GM12872 (cell line): Measurements from ENCODE around the gene ASPRV1.

Experiments
- TF ChIP-seq, protein P1 (sequence below): IDR thresholded peaks from 3 replicates; pipeline ENCODE4 v1.5.1; 2011; ENCODE audit warnings: low read depth, mild to moderate bottlenecking, low read length, moderate library complexity; ENCODE audit not compliant: insufficient read depth

Gene ASPRV1

DNA sequence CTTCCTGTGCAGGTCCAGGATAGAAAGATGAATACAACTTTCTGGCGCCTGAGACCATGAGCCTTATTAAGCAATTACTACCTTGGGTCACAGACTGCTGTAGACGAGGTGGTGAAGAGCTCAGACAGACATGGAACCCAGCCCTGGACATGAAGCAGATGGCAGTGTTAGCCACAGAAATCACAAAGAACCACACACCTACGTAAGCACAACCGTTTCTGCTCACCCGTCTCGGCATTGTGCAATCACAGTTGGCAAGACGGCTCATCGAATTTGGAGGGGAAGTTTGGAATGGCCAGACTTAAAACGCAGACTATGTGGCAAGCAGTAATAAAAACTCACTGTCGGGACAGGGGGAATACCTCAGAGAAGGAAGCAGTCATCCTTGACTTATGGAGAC is 24.3 kb upstream of the ASPRV1 start:
- TF ChIP-seq, protein P1, sequence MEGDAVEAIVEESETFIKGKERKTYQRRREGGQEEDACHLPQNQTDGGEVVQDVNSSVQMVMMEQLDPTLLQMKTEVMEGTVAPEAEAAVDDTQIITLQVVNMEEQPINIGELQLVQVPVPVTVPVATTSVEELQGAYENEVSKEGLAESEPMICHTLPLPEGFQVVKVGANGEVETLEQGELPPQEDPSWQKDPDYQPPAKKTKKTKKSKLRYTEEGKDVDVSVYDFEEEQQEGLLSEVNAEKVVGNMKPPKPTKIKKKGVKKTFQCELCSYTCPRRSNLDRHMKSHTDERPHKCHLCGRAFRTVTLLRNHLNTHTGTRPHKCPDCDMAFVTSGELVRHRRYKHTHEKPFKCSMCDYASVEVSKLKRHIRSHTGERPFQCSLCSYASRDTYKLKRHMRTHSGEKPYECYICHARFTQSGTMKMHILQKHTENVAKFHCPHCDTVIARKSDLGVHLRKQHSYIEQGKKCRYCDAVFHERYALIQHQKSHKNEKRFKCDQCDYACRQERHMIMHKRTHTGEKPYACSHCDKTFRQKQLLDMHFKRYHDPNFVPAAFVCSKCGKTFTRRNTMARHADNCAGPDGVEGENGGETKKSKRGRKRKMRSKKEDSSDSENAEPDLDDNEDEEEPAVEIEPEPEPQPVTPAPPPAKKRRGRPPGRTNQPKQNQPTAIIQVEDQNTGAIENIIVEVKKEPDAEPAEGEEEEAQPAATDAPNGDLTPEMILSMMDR, result no peak

DNA sequence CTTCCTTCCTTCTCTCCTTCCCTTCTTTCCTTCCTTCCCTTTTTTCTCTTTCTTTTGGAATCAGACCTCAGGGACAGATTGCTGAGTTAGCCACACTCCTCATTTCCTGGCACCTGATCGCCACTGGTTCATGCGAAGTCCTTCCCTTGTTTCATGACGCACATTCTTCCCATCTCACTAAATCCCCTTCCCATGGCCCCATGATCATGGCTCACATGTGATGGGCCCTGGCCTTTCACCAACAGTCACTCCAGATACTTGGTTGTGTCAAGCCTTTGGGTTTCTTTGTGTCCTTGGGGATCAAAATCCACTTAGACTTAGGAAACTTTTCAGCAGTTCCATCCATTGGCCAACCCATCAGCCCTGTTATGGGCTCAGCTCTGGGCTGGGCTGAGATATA is 23.8 kb upstream of the ASPRV1 start:
- TF ChIP-seq, protein P1, result no peak

DNA sequence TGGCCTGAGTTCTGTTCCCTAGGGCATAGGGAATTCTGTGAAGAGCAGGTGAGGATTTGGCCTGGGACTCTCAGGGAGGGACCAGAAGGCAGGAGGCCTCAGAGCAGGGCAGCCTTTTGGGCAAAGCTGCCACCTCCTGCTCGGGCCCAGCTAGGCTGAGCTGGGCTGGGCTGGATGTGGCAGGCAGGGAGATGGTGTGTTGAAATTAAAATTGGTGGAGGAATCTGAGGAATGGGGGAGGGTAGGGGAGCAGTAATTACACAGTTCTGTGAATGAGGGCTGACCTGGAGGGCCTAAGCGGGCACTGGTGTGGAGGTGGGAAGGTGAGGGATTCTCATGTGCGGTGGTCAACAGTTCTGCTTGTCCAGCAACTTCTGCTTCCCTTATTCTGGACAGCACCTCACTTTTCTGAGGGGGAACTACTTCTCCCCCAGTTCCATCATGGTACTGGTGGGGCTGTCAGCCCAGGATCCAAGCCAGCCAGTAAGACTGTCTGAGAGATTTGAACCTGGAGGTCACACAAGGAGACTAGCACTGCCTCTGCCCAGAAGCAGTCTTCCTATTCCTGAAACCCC is 22.0 kb upstream of the ASPRV1 start:
- TF ChIP-seq, protein P1, result no peak

DNA sequence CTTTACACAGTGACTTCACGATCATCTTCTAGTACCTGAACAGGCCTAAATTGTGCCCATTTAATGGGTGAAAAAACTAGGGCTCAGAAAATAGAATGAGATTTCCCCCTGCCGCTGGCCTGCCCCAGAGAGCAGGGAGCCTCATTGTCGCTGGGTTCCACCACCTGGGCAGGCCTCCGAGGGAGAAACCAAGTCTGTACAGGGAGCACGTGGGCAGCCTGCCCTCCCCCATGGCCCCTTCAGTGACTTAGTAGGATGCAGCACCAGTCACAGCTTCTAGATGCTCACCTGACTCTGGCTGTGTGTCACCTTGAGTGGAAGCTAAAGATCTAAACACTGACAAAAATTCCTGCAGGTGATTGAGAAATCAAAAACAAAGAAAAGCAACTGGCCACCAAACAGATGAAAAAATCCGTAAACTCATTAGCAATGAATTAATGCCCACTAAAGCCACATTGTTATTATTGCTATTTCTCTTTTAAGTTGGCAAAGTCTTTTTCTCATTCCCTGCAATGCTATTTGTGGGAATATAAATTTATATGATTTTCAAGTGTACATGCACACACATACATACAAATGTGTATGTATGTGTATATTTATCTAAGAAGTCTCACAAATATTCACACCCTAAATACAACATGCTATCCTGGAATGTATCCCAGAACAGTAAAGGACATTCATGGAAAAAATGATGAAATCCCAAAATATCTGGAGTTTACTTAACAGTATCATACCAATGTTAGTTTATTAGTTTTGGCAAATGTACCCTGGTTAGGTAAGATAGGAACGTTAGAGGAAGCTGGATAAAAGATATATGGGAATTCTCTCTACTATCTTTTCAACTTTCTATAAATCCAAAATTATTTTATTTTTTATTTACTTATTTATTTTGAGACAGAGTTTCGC is 18.7 kb upstream of the ASPRV1 start:
- TF ChIP-seq, protein P1, result no peak

DNA sequence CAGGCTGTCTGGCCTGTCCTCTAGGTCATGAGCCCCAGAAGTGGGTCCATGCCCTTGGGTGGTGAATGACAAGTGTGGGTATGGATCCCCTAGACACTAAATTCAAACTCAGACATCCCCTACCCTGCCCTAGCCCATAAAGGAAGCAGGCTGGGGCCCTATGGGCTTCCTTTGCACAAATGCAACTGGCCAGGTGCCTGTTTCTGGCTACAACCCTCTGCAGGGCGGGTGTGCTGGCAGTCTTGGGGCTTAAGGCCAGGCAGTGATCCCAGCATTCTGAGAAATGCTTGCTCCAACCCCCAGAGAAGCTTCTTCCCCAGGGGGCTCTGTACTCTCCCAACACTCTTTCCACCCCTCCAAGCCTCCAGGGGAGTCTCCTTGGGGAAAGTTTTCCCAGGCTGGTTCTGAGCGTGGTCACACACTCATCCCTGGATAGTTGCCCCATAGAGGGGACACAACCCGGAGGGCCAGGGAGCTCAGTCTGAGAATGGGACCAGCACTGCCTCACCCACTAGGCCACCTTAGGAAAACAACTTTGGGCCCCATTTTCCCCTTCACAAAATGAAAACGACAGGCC is 16.6 kb upstream of the ASPRV1 start:
- TF ChIP-seq, protein P1, result no peak

DNA sequence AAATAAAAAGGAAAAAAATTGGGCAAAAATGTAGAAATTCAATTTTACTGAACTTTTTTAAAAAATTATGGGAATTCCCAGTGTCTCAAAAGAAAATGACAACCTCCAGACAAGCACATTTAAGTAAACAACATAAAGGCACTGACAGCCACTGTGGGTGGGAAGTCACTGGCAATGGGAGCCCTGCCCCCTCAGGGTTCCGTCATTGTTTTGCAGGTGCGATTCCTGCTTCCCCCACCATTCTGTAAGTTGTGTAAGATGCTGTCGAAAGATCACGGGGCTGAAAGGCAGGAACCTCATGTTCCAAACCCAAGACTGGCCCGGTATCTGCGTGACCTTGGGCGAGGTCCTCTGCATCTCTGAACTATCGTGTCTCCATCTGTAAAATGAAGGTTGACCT is 15.8 kb upstream of the ASPRV1 start:
- TF ChIP-seq, protein P1, result no peak

DNA sequence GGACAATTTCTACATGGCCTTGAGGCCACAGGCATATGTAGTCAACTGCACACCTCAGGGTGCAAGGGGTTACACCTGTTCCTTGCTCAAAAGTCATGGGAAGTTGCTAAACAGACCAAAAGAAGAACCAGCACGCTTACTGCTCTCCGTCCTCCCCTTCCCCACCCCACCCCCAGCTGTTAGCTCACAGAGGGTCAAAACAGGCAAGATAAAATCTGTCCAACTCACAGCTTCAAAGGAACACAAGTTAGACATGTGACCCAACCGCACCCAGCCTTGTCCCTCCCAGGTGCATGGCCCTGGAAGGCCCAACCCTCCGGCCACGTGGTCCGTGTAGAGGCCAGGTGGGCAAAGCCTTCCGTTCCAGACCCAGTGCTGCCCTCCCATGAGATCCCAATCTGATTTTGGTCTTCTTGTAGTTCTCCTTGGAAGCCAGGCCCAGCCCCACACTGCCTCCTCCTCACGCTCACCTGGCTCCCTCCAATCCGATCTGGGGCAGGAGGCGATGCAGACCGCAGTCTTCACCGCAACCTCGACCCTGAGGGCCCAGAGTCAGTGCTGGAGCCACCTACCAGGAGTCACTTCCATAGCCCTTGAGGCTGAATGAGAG is 14.5 kb upstream of the ASPRV1 start:
- TF ChIP-seq, protein P1, result no peak
